ENCODE data around the gene MEIKIN. TPM values are rescaled to one million over a fixed set of nuclear protein-coding genes. Genes with fewer than 3 reads are reported as not detected.

Gene MEIKIN
- total and polyA plus RNA-seq, 7 donors = 0.77 TPM; not detected in 6

DNA sequence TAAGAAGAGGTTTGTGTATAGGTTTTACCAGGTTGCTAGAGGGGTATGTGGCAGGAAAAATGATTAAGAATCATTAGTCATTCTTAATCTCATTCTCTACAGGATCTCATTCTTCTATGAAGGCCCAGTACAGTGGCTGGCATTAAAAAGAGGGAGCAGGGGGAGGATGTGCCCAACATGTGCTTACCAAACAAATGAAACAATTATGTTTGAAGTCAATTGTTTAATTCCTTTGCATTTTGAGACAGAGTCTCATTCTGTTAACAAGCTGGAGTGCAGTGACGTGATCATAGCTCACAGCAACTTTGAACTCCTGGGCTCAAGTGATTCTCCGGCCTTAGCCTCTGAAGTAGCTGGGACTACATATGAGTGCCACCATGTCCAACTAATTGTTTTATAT is 171.7 kb downstream of the MEIKIN start:
- TF ChIP-seq, protein P1, sequence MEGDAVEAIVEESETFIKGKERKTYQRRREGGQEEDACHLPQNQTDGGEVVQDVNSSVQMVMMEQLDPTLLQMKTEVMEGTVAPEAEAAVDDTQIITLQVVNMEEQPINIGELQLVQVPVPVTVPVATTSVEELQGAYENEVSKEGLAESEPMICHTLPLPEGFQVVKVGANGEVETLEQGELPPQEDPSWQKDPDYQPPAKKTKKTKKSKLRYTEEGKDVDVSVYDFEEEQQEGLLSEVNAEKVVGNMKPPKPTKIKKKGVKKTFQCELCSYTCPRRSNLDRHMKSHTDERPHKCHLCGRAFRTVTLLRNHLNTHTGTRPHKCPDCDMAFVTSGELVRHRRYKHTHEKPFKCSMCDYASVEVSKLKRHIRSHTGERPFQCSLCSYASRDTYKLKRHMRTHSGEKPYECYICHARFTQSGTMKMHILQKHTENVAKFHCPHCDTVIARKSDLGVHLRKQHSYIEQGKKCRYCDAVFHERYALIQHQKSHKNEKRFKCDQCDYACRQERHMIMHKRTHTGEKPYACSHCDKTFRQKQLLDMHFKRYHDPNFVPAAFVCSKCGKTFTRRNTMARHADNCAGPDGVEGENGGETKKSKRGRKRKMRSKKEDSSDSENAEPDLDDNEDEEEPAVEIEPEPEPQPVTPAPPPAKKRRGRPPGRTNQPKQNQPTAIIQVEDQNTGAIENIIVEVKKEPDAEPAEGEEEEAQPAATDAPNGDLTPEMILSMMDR (IDR thresholded peaks at IDR 0.05) = no peak
- H3K9me3 ChIP-seq = no peaks in the 10 kb centered on the region
- peaks cover 78% of the 10 kb centered on the region for H3K4me1 ChIP-seq
- no peaks in the 10 kb centered on the region for H3K27me3 ChIP-seq (ENCODE audit: insufficient read depth in 3 of 3, low read length in 2 of 3)
- peak in 1 of 4 donors; percentile 17 for ATAC-seq
- no peaks in the 10 kb centered on the region for H3K36me3 ChIP-seq (ENCODE audit: insufficient read depth in 1 of 2, low read depth in 1 of 2)
- WGBS, 3 donors = 87 to 98% (median 91%) methylated on average over 2 of the region's 2 CpGs
- H3K27ac ChIP-seq = peak overlapping the region; percentile 72
- intact Hi-C loops (cut with DNase I) = no loop called here
- no peak for DNase-seq
- H3K4me3 ChIP-seq = no peak overlapping the region

DNA sequence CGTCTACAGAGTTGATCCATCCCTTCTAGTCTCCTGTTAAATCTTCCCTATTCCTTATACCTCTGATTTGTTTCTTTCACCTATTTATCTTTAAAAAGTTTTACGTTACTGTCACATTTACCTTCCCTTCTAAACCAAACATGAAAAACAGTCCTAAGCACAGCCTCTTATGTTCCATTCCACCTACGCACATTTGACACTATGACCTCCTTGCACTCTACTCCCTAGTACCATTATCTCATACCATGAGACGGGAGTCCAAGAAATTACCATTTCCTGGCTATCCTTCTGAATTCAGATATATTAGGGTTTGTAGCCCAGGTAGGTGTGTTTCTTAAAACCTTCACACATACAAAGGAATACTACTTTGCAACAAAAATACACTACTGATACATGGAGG is 173.8 kb downstream of the MEIKIN start:
- Histone ChIP-seq H3K27me3 (ENCODE audit: insufficient read depth in 3 of 3, low read length in 2 of 3) (no peaks in the 10 kb centered on the region), H3K36me3 (ENCODE audit: insufficient read depth in 1 of 2, low read depth in 1 of 2) (no peaks in the 10 kb centered on the region), H3K27ac (peak overlapping the region; percentile 27), H3K9me3 (no peaks in the 10 kb centered on the region), H3K4me3 (no peak overlapping the region), H3K4me1 (peaks cover 78% of the 10 kb centered on the region)
- no peak for DNase-seq
- no peak for ATAC-seq
- TF ChIP-seq, protein P1 (IDR thresholded peaks at IDR 0.05) = no peak
- intact Hi-C loops (cut with DNase I) = no loop called here
- WGBS, 3 donors = 61 to 84% (median 72%) methylated on average over 4 of the region's 4 CpGs

DNA sequence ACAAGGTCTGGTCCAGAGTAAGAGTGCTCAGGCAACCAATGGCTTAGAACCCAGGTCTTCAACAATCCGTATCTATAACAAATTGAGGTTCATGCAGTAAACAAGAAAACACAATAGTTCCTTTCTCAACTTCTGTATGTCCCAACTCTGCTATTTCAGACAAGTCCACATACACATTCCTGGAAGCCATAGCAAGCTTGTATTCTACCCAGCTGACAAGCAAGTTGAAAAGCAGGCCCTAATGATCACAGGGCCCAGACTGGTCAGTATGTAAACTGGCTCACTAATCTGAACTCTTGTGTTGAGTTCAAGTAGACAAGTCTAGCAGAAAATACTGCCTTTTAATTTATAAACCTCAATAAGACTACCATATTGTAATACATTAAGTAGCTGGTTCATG is 175.5 kb downstream of the MEIKIN start:
- no peaks in the 10 kb centered on the region for H3K27me3 ChIP-seq (ENCODE audit: insufficient read depth in 3 of 3, low read length in 2 of 3)
- DNase-seq (no peak), ATAC-seq (peak in 1 of 4 donors; percentile 42)
- no peaks in the 10 kb centered on the region for H3K9me3 ChIP-seq
- H3K4me1 ChIP-seq = peaks cover 71% of the 10 kb centered on the region
- 68 to 85% (median 74%) methylated on average over 1 of the region's 1 CpG for WGBS, 3 donors
- TF ChIP-seq, protein P1 (IDR thresholded peaks at IDR 0.05) = no peak
- peak overlapping the region; percentile 28 for H3K27ac ChIP-seq
- intact Hi-C loops (cut with DNase I) = loop anchor here in 1 of 2 donors (1.0 to 5.0 kb wide), 2 partner anchors 9 to 1292 kb away; no protein-coding TSS in a partner anchor
- H3K36me3 ChIP-seq (ENCODE audit: insufficient read depth in 1 of 2, low read depth in 1 of 2) = no peaks in the 10 kb centered on the region
- H3K4me3 ChIP-seq = no peak overlapping the region

DNA sequence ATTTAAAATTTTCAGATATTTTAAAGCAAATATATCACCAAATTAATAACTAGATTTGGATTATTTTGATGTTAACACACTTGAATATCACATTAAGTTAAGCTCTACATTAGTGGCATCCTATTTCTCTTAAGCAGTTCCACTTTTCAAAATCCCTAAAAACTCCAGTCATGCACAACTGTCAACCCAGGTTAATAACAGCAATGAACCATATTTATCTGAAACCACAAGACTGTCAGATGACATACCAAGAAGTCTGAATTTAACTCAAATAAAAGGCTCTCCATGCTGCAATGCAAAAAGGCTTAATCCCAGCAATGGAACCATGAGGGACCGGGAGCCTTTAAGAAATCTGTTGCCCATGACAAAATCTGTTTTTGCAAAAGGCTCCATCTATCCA is 176.1 kb downstream of the MEIKIN start:
- no peak for DNase-seq
- 78 to 81% (median 80%) methylated on average over 1 of the region's 1 CpG for WGBS, 3 donors
- Histone ChIP-seq H3K9me3 (peaks cover 2% of the 10 kb centered on the region), H3K4me1 (peaks cover 65% of the 10 kb centered on the region), H3K36me3 (ENCODE audit: insufficient read depth in 1 of 2, low read depth in 1 of 2) (no peaks in the 10 kb centered on the region), H3K27ac (peak overlapping the region; percentile 34), H3K27me3 (ENCODE audit: insufficient read depth in 3 of 3, low read length in 2 of 3) (no peaks in the 10 kb centered on the region), H3K4me3 (no peak overlapping the region)
- intact Hi-C loops (cut with DNase I) = loop anchor here in 1 of 2 donors (5.0 kb wide), 1 partner anchor 1293 kb away; no protein-coding TSS in a partner anchor
- no peak for ATAC-seq
- TF ChIP-seq, protein P1 (IDR thresholded peaks at IDR 0.05) = no peak

DNA sequence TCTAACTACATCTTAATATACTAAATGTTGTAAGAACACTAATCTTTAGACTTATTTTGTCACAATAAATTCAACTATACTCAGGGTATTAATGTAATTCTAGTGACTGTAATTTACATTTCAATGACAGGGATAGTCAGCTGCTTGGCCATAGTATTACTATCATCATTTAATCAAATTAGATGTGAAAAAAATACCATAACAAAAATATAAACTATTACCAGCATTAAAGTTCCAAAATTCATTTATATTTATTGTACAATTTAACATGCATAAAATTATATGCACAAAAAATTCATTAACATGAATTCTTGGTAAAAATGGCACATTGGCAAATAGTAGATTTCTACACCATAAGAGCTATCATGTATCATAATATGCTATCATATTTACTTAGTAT is 177.6 kb downstream of the MEIKIN start:
- DNase-seq = no peak
- Histone ChIP-seq H3K27ac (no peak overlapping the region), H3K4me1 (peaks cover 51% of the 10 kb centered on the region), H3K9me3 (peaks cover 2% of the 10 kb centered on the region), H3K27me3 (ENCODE audit: insufficient read depth in 3 of 3, low read length in 2 of 3) (no peaks in the 10 kb centered on the region), H3K4me3 (no peak overlapping the region), H3K36me3 (ENCODE audit: insufficient read depth in 1 of 2, low read depth in 1 of 2) (no peaks in the 10 kb centered on the region)
- intact Hi-C loops (cut with DNase I) = loop anchor here in 1 of 2 donors (5.0 kb wide), 1 partner anchor 1294 kb away; no protein-coding TSS in a partner anchor
- TF ChIP-seq, protein P1 (IDR thresholded peaks at IDR 0.05) = no peak
- ATAC-seq = no peak
